K562 (cell line): ENCODE measurements around the gene ZNF581. TPM values are rescaled to one million over a fixed set of nuclear protein-coding genes. Genes with fewer than 3 reads are reported as not detected.
A peak's percentile ranks its signal among the peaks of the same experiment; 100 is the strongest.

Experiments used
- ATAC-seq: fragments of 200-7000 bp; cut with Tn5 transposase; 3 replicates; pipeline ENCODE4 v1.9.1; 2020; ENCODE audit warnings: moderate library complexity
- BruUV-seq: library from RNA; stranded (reverse); fragments of 400-500 nt; replicated peaks from 2 replicates; lab custom pipeline; 2021; lab: Mats Ljungman, UMichigan
- CTCF ChIA-PET: fragments of 300-600 bp; formaldehyde crosslinking; extraction: SDS; loops from one replicate; lab custom pipeline; 2021; ENCODE audit warnings: low intra/inter-chr PET ratio; lab: Yijun Ruan, JAX
- POLR2A ChIA-PET: fragments of 300-600, 350-650 bp; sonication (Branson Sonifier 250); formaldehyde crosslinking; extraction: SDS; loops from one replicate; lab custom pipeline; 2021; ENCODE audit warnings: antibody characterized with exemption, inconsistent platforms; lab: Yijun Ruan, JAX
- DNase-seq, 4 experiments: peaks; one replicate each; pipeline versions ENCODE4 v3.0.0 to v3.0.0-alpha.2; 2011 to 2018; ENCODE audit warnings: low spot score in 3 of 4, mixed read lengths in 3 of 4; ENCODE audit errors: extremely low read depth in 1 of 4
- FAIRE-seq: peaks from 2 replicates; lab custom pipeline; 2011; peaks lifted over from hg19 to GRCh38; lab: Jason Lieb, UNC
- H2AFZ ChIP-seq: 2 replicates; pipeline ENCODE4 v1.6.0; 2011; ENCODE audit warnings: low read depth, low read length, control low read depth, inconsistent platforms
- H3K27ac ChIP-seq: fragments of 200-600 bp; 3 replicates; pipeline ENCODE4 v1.8.0; 2011; ENCODE audit warnings: low read depth, mild to moderate bottlenecking, control low read depth, inconsistent platforms, low read length, moderate library complexity, mixed read lengths; ENCODE audit errors: extremely low read depth
- H3K27me3 ChIP-seq, 2 experiments: fragments of 300-600 bp in 1 of 2; 2 replicates in 1 of 2; 3 replicates in 1 of 2; pipeline versions ENCODE4 v1.6.0 to v1.8.0; 2011; ENCODE audit warnings: inconsistent platforms in 2 of 2, low read length in 2 of 2, mild to moderate bottlenecking in 1 of 2, mixed read lengths in 1 of 2, moderate library complexity in 1 of 2; ENCODE audit not compliant: control insufficient read depth in 2 of 2, insufficient read depth in 2 of 2
- H3K36me3 ChIP-seq: fragments of 300-600 bp; 3 replicates; pipeline ENCODE4 v1.8.0; 2011; ENCODE audit warnings: mild to moderate bottlenecking, low read length, inconsistent platforms; ENCODE audit not compliant: control insufficient read depth, insufficient read depth
- H3K4me1 ChIP-seq, 2 experiments: fragments of 200-600 bp in 1 of 2; replicated peaks in 1 of 2; 2 replicates in 1 of 2; 3 replicates in 1 of 2; pipeline versions ENCODE4 v1.5.1 to v1.8.0; 2011; ENCODE audit warnings: inconsistent platforms in 2 of 2, low read length in 2 of 2, mild to moderate bottlenecking in 1 of 2, mixed read lengths in 1 of 2, moderate library complexity in 1 of 2; ENCODE audit not compliant: control insufficient read depth in 2 of 2, insufficient read depth in 2 of 2
- H3K4me2 ChIP-seq: 2 replicates; pipeline ENCODE4 v1.6.1; 2011; ENCODE audit warnings: low read length, control low read depth, inconsistent platforms, mixed read lengths; ENCODE audit not compliant: insufficient read depth
- H3K4me3 ChIP-seq: fragments of 200-600 bp; sonication (generic), shearing (Covaris generic); 2 replicates; pipeline ENCODE4 v1.5.1; 2016; ENCODE audit warnings: control low read depth, inconsistent platforms
- H3K79me2 ChIP-seq: fragments of 200-600 bp; 3 replicates; pipeline ENCODE4 v1.8.0; 2011; ENCODE audit warnings: low read length, inconsistent platforms; ENCODE audit not compliant: control insufficient read depth, insufficient read depth
- H3K9ac ChIP-seq, 2 experiments: 2 replicates each; pipeline versions ENCODE4 v1.6.0 to v1.6.1; 2011; ENCODE audit warnings: low read depth in 2 of 2, low read length in 2 of 2, control low read depth in 1 of 2, inconsistent platforms in 1 of 2, mild to moderate bottlenecking in 1 of 2, mixed read lengths in 1 of 2; ENCODE audit not compliant: insufficient read depth in 1 of 2
- H3K9me1 ChIP-seq: one replicate; pipeline ENCODE4 v1.6.0; 2011; ENCODE audit warnings: inconsistent platforms, mild to moderate bottlenecking, low read length, moderate library complexity; ENCODE audit not compliant: control insufficient read depth, insufficient read depth
- H3K9me3 ChIP-seq: replicated peaks from 2 replicates; pipeline ENCODE4 v1.5.1; 2011; ENCODE audit warnings: low read depth, low read length, inconsistent platforms; ENCODE audit not compliant: control insufficient read depth, insufficient read depth
- H4K20me1 ChIP-seq: replicated peaks from 2 replicates; pipeline ENCODE4 v1.6.1; 2011; ENCODE audit warnings: low read length, inconsistent platforms, mixed read lengths; ENCODE audit not compliant: control insufficient read depth, insufficient read depth
- CBFA2T3 ChIP-seq: fragments of 450-650 bp; IDR thresholded peaks from 2 replicates; pipeline ENCODE4 v1.6.1; 2017
- FOXA3 ChIP-seq, 2 experiments: fragments of 450-650 bp in 1 of 2; sonication (generic) in 1 of 2; formaldehyde crosslinking; IDR thresholded peaks in 1 of 2; conservative IDR thresholded peaks in 1 of 2; 2 replicates each; pipeline versions ENCODE4 v1.4.0 to v1.8.0; 2020 to 2022; ENCODE audit warnings: mild to moderate bottlenecking in 2 of 2, missing genetic modification reagents in 1 of 2
- FOXP1 ChIP-seq: sonication (generic); formaldehyde crosslinking; IDR thresholded peaks from 2 replicates; pipeline ENCODE4 v1.8.0; 2022; ENCODE audit warnings: mild to moderate bottlenecking, missing genetic modification reagents
- MBD2 ChIP-seq: sonication (generic); IDR thresholded peaks from 2 replicates; pipeline ENCODE4 v1.6.1; 2016; ENCODE audit warnings: low read depth, borderline replicate concordance
- MEF2A ChIP-seq: IDR thresholded peaks from 2 replicates; pipeline ENCODE4 v1.6.1; 2011; ENCODE audit warnings: low read depth, mild to moderate bottlenecking, low read length, moderate library complexity; ENCODE audit not compliant: control insufficient read depth
- XRCC3 ChIP-seq: fragments of 450-650 bp; IDR thresholded peaks from 2 replicates; pipeline ENCODE4 v1.6.1; 2017; ENCODE audit warnings: mild to moderate bottlenecking, moderate library complexity
- ZNF3 ChIP-seq: fragments of 250-450 bp; sonication (Bioruptor Pico); IDR thresholded peaks from 2 replicates; pipeline ENCODE4 v1.5.0; 2021; ENCODE audit warnings: mild to moderate bottlenecking, moderate library complexity
- WGBS: fragments of 100-300 bp; shearing (Covaris generic); methylation state at CpG from one replicate; pipeline ENCODE4 v1.1.6; 2016; ENCODE audit warnings: low coverage, mixed read lengths; ENCODE audit not compliant: insufficient coverage; ENCODE audit errors: missing lambda C conversion rate; 5-methylcytosine and 5-hydroxymethylcytosine counted together
- in situ Hi-C: fragments of 300-500 bp; cut with MboI; formaldehyde crosslinking; loops from 4 replicates; pipeline ENCODE4 v1.15.0; 2018; ENCODE audit warnings: inconsistent platforms, mixed read lengths
- intact Hi-C: fragments of 100-400 bp; cut with micrococcal nuclease; formaldehyde crosslinking; loops from 2 replicates; pipeline ENCODE4 v1.14.2; 2022
- polyA plus RNA-seq, 8 experiments: library from polyadenylated mRNA; depleted of rRNA in 4 of 8; stranded (reverse) in 5 of 8; unstranded in 3 of 8; fragments of >200 nt; fragmentation: Nextera tagmentation in 2 of 8; fragmentation: Illumina TruSeq in 1 of 8; extraction: Ambion mirVana in 2 of 8; extraction: Trizol in 1 of 8; gene quantifications; 2 replicates each; pipeline versions ENCODE4 v1.2.1 to v1.2.3, GENCODE V29; 2011 to 2014; ENCODE audit warnings: inconsistent platforms in 1 of 8, missing spikeins in 1 of 8
- total RNA-seq, 7 experiments: library from RNA; depleted of rRNA in 6 of 7; stranded (reverse); fragments of >200 nt in 6 of 7; fragmentation: Illumina TruSeq in 2 of 7; extraction: Trizol in 2 of 7; gene quantifications; 2 replicates each; pipeline versions ENCODE4 v1.2.1 to v1.2.3, GENCODE V29; 2011 to 2021; ENCODE audit warnings: low replicate concordance in 1 of 7
- TF ChIP-seq, protein P1 (sequence below): fragments of 250-450 bp; sonication (Bioruptor Pico); IDR thresholded peaks from 2 replicates; pipeline ENCODE4 v1.4.0; 2020; ENCODE audit warnings: mild to moderate bottlenecking

The ZNF581 gene
- total and polyA plus RNA-seq, 9 of the 15 experiments (the other 6 are each of a cell fraction or from before 2014, with no cell fraction given) = 2.4 to 39.4 (median 15.4) TPM

DNA sequence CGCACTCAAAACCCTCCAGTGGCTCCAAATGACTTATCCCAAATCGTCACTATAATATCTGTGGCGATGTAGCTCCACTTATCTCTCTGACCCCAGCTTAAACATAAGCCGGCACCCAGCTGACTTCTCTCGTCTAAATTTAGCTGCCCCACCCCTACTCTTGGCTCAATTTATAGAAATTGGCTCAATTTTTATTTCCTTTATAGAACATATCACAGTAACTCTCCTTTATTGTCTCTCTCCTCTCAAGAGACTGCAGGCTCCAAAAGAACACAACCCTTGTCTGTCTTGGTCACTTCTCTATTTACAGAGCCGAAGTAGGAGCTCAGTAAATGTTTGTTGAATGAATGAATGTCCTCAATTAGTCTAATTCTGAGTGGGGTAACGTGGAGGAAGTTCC is 19.9 kb upstream of the ZNF581 start:
- BruUV-seq = TSS peak; percentile 72
- peak overlapping the region; percentile 30 for H3K4me3 ChIP-seq
- peak overlapping the region in 1 of 2 experiments; percentile 51; a peak in 2 of 4 replicates for H3K9ac ChIP-seq
- peaks cover 9 to 11% of the 10 kb centered on the region in 2 experiments; a peak in 4 of 5 replicates for H3K4me1 ChIP-seq
- in situ Hi-C loops (loop anchor here (10.0 kb wide), 1 partner anchor 339 kb away; the partner anchor contains the start of genes BRSK1 and HSPBP1), intact Hi-C loops (no loop called here)
- H3K9me1 ChIP-seq = peaks cover 3% of the 10 kb centered on the region
- peak overlapping the region; percentile 62 for H3K27ac ChIP-seq
- DNase-seq (peak in 3 of 4 experiments; percentile 28 to 42 (median 40)), ATAC-seq (no peak), FAIRE-seq (no peak)
- H3K4me2 ChIP-seq = peak overlapping the region; percentile 77
- H2AFZ ChIP-seq = peak overlapping the region; percentile 54; the same call in 1 of the 2 replicates
- TF ChIP-seq, protein P1, sequence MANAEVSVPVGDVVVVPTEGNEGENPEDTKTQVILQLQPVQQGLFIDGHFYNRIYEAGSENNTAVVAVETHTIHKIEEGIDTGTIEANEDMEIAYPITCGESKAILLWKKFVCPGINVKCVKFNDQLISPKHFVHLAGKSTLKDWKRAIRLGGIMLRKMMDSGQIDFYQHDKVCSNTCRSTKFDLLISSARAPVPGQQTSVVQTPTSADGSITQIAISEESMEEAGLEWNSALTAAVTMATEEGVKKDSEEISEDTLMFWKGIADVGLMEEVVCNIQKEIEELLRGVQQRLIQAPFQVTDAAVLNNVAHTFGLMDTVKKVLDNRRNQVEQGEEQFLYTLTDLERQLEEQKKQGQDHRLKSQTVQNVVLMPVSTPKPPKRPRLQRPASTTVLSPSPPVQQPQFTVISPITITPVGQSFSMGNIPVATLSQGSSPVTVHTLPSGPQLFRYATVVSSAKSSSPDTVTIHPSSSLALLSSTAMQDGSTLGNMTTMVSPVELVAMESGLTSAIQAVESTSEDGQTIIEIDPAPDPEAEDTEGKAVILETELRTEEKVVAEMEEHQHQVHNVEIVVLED (CRISPR knock-in tag) = no peak
- TF ChIP-seq ZNF3 (CRISPR knock-in tag) (0 out of 2 replicates have a peak, but pooled peaks have one; percentile 25), MEF2A (peak; percentile 56; the same call in 1 of the 2 replicates), MBD2 (peak; percentile 17; the same call in 1 of the 2 replicates), FOXP1 (CRISPR knock-in tag) (0 out of 2 replicates have a peak, but pooled peaks have one; percentile 30), FOXA3 (CRISPR knock-in tag; conservative IDR thresholded peaks at IDR 0.05 in 1 of 2, IDR thresholded peaks at IDR 0.05 in 1 of 2) (peak in 1 of 2 experiments; percentile 73; a peak in 1 of 4 replicates), XRCC3 (no peak), CBFA2T3 (peak; percentile 35)
- CTCF ChIA-PET = no interaction called here
- 8% methylated on average over 7 of the region's 7 CpGs for WGBS
- no peaks in the 10 kb centered on the region for H3K27me3 ChIP-seq
- POLR2A ChIA-PET = interaction anchor here (0.6 to 2.1 kb wide), 6 partner anchors 13 to 103 kb away, joined by 3 to 10 read pairs (median 3); partner anchors contain the start of genes FIZ1 and ZNF865
- no peaks in the 10 kb centered on the region; the same call in 1 of the 2 replicates for H4K20me1 ChIP-seq
- H3K36me3 ChIP-seq = peaks cover 9% of the 10 kb centered on the region; the same call in 1 of the 3 replicates
- no peaks in the 10 kb centered on the region for H3K9me3 ChIP-seq
- peaks cover 7% of the 10 kb centered on the region; the same call in 2 of the 3 replicates for H3K79me2 ChIP-seq
